HepG2 (cell line): ENCODE data around the gene AGFG1. TPM values are rescaled to one million over a fixed set of nuclear protein-coding genes. Genes with fewer than 3 reads are reported as not detected.
A peak's percentile ranks its signal among the peaks of the same experiment; 100 is the strongest.

Source experiments
- GLI4 ChIP-seq: sonication (generic); formaldehyde crosslinking; IDR thresholded peaks from 2 replicates; pipeline ENCODE4 v1.5.1; 2020; ENCODE audit warnings: missing genetic modification reagents, mild to moderate bottlenecking, moderate library complexity, borderline replicate concordance
- NFIB ChIP-seq: sonication (generic); formaldehyde crosslinking; IDR thresholded peaks from 2 replicates; pipeline ENCODE4 v1.9.0; 2021; ENCODE audit warnings: missing genetic modification reagents, mild to moderate bottlenecking, borderline replicate concordance
- NR3C1 ChIP-seq: sonication (generic); formaldehyde crosslinking; IDR thresholded peaks from 2 replicates; pipeline ENCODE4 v1.4.0; 2020; ENCODE audit warnings: missing genetic modification reagents
- SIN3B ChIP-seq: fragments of 150-350 bp; IDR thresholded peaks from 2 replicates; pipeline ENCODE4 v1.6.1; 2014; ENCODE audit warnings: low read length
- THYN1 ChIP-seq: sonication (generic); formaldehyde crosslinking; IDR thresholded peaks from 2 replicates; pipeline ENCODE4 v1.8.1; 2023; ENCODE audit warnings: low read depth, mild to moderate bottlenecking, moderate library complexity, missing genetic modification reagents, borderline replicate concordance
- ZFP90 ChIP-seq: sonication (generic); formaldehyde crosslinking; IDR thresholded peaks from 2 replicates; pipeline ENCODE4 v1.8.0; 2022; ENCODE audit warnings: missing genetic modification reagents, mild to moderate bottlenecking, inconsistent platforms, borderline replicate concordance
- ZFYVE20 ChIP-seq: sonication (generic); formaldehyde crosslinking; IDR thresholded peaks from 2 replicates; pipeline ENCODE4 v1.8.0; 2023; ENCODE audit warnings: low read depth, mild to moderate bottlenecking, moderate library complexity, missing genetic modification reagents, borderline replicate concordance
- ZKSCAN1 ChIP-seq: fragments of 150-350 bp; IDR thresholded peaks from 2 replicates; pipeline ENCODE4 v1.6.1; 2014; ENCODE audit warnings: low read length
- ZNF101 ChIP-seq: sonication (generic); formaldehyde crosslinking; IDR thresholded peaks from 2 replicates; pipeline ENCODE4 v1.4.0; 2020; ENCODE audit warnings: mild to moderate bottlenecking, low read depth, missing genetic modification reagents, borderline replicate concordance
- ZNF274 ChIP-seq: sonication (generic); formaldehyde crosslinking; IDR thresholded peaks from 2 replicates; pipeline ENCODE4 v1.5.1; 2020; ENCODE audit warnings: mild to moderate bottlenecking, missing genetic modification reagents
- ZNF615 ChIP-seq: sonication (generic); formaldehyde crosslinking; IDR thresholded peaks from 2 replicates; pipeline ENCODE4 v1.5.0; 2020; ENCODE audit warnings: mild to moderate bottlenecking, missing genetic modification reagents, borderline replicate concordance
- polyA plus RNA-seq, 8 experiments: library from polyadenylated mRNA; depleted of rRNA in 3 of 8; stranded (reverse) in 7 of 8; unstranded in 1 of 8; fragments of >200 nt; fragmentation: Illumina TruSeq in 4 of 8; extraction: Trizol in 4 of 8; gene quantifications; 2 replicates each; pipeline versions ENCODE4 v1.2.1 to v1.2.3, GENCODE V29; 2011 to 2016; ENCODE audit warnings: low read depth in 4 of 8, missing spikeins in 1 of 8, mixed read lengths in 1 of 8; ENCODE audit not compliant: insufficient read depth in 1 of 8
- total RNA-seq, 5 experiments: library from RNA; depleted of rRNA; stranded (reverse); fragments of >200 nt; fragmentation: Illumina TruSeq; extraction: Trizol; gene quantifications; 2 replicates each; pipeline ENCODE4 v1.2.3, GENCODE V29; 2016; ENCODE audit warnings: low read depth in 1 of 5
- TF ChIP-seq, protein P1 (sequence below): sonication (generic); formaldehyde crosslinking; IDR thresholded peaks from 2 replicates; pipeline ENCODE4 v1.5.1; 2020; ENCODE audit warnings: mild to moderate bottlenecking, missing genetic modification reagents, borderline replicate concordance
- TF ChIP-seq, protein P2 (sequence below): sonication (generic); formaldehyde crosslinking; IDR thresholded peaks from 2 replicates; pipeline ENCODE4 v1.4.0; 2020; ENCODE audit warnings: low read depth, mild to moderate bottlenecking, missing genetic modification reagents
- TF ChIP-seq, protein P3 (sequence below): sonication (generic); formaldehyde crosslinking; IDR thresholded peaks from 2 replicates; pipeline ENCODE4 v1.8.0; 2023; ENCODE audit warnings: mild to moderate bottlenecking, missing genetic modification reagents
- TF ChIP-seq, protein P4 (sequence below): sonication (generic); formaldehyde crosslinking; IDR thresholded peaks from 2 replicates; pipeline ENCODE4 v1.5.1; 2020; ENCODE audit warnings: mild to moderate bottlenecking, missing genetic modification reagents, moderate library complexity
- TF ChIP-seq, protein P5 (sequence below): sonication (generic); formaldehyde crosslinking; IDR thresholded peaks from 2 replicates; pipeline ENCODE4 v1.5.0; 2020; ENCODE audit warnings: mild to moderate bottlenecking, missing genetic modification reagents, borderline replicate concordance

Gene AGFG1
- total and polyA plus RNA-seq, 2 of the 13 experiments (the other 11 are each of a cell fraction or from before 2014, with no cell fraction given): 145 to 168 TPM

DNA sequence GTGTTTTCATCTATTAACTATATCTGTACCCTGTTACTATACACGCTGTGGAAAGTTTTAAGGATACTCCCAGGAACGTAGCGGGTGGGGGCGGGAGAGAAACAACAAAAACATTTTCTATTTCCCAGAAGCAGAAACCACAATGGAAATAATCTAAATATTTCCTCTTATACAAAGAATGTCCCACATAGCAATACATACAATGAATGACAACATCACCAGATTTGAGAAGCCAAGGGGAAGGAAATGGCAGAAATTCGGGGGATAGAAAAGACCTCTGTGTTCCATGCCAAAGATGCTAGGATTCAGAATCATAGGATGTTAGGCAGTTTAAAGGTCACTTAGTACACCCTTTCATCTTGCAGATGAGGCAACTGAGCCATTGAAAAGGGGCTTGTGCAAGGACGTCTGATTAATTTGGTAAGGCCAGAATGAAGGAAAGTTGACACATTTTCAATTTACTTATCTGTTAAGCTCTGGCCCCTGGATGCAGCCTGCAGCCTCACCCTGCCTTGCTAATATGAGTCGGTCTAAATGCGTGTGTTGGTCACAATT lies 43.1 kb upstream of the AGFG1 start (continued):
- TF ChIP-seq, protein P1, sequence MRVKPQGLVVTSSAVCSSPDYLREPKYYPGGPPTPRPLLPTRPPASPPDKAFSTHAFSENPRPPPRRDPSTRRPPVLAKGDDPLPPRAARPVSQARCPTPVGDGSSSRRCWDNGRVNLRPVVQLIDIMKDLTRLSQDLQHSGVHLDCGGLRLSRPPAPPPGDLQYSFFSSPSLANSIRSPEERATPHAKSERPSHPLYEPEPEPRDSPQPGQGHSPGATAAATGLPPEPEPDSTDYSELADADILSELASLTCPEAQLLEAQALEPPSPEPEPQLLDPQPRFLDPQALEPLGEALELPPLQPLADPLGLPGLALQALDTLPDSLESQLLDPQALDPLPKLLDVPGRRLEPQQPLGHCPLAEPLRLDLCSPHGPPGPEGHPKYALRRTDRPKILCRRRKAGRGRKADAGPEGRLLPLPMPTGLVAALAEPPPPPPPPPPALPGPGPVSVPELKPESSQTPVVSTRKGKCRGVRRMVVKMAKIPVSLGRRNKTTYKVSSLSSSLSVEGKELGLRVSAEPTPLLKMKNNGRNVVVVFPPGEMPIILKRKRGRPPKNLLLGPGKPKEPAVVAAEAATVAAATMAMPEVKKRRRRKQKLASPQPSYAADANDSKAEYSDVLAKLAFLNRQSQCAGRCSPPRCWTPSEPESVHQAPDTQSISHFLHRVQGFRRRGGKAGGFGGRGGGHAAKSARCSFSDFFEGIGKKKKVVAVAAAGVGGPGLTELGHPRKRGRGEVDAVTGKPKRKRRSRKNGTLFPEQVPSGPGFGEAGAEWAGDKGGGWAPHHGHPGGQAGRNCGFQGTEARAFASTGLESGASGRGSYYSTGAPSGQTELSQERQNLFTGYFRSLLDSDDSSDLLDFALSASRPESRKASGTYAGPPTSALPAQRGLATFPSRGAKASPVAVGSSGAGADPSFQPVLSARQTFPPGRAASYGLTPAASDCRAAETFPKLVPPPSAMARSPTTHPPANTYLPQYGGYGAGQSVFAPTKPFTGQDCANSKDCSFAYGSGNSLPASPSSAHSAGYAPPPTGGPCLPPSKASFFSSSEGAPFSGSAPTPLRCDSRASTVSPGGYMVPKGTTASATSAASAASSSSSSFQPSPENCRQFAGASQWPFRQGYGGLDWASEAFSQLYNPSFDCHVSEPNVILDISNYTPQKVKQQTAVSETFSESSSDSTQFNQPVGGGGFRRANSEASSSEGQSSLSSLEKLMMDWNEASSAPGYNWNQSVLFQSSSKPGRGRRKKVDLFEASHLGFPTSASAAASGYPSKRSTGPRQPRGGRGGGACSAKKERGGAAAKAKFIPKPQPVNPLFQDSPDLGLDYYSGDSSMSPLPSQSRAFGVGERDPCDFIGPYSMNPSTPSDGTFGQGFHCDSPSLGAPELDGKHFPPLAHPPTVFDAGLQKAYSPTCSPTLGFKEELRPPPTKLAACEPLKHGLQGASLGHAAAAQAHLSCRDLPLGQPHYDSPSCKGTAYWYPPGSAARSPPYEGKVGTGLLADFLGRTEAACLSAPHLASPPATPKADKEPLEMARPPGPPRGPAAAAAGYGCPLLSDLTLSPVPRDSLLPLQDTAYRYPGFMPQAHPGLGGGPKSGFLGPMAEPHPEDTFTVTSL (CRISPR knock-in tag): 0 out of 2 replicates have a peak, but pooled peaks have one; percentile 30
- TF ChIP-seq ZFP90 (CRISPR knock-in tag): no peak
- TF ChIP-seq, protein P2, sequence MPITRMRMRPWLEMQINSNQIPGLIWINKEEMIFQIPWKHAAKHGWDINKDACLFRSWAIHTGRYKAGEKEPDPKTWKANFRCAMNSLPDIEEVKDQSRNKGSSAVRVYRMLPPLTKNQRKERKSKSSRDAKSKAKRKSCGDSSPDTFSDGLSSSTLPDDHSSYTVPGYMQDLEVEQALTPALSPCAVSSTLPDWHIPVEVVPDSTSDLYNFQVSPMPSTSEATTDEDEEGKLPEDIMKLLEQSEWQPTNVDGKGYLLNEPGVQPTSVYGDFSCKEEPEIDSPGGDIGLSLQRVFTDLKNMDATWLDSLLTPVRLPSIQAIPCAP (CRISPR knock-in tag): no peak
- TF ChIP-seq ZNF615 (CRISPR knock-in tag): no peak
- TF ChIP-seq ZFYVE20 (CRISPR knock-in tag): no peak
- no peak for TF ChIP-seq SIN3B
- TF ChIP-seq ZNF274 (CRISPR knock-in tag): no peak
- no peak for TF ChIP-seq ZNF101
- no peak for TF ChIP-seq ZKSCAN1
- TF ChIP-seq, protein P3, sequence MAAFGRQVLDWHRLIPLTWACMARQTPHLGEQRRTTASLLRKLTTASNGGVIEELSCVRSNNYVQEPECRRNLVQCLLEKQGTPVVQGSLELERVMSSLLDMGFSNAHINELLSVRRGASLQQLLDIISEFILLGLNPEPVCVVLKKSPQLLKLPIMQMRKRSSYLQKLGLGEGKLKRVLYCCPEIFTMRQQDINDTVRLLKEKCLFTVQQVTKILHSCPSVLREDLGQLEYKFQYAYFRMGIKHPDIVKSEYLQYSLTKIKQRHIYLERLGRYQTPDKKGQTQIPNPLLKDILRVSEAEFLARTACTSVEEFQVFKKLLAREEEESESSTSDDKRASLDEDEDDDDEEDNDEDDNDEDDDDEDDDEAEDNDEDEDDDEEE: no peak
- TF ChIP-seq, protein P4, sequence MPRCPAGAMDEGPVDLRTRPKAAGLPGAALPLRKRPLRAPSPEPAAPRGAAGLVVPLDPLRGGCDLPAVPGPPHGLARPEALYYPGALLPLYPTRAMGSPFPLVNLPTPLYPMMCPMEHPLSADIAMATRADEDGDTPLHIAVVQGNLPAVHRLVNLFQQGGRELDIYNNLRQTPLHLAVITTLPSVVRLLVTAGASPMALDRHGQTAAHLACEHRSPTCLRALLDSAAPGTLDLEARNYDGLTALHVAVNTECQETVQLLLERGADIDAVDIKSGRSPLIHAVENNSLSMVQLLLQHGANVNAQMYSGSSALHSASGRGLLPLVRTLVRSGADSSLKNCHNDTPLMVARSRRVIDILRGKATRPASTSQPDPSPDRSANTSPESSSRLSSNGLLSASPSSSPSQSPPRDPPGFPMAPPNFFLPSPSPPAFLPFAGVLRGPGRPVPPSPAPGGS: no peak
- no peak for TF ChIP-seq NR3C1 (CRISPR knock-in tag)
- TF ChIP-seq THYN1 (CRISPR knock-in tag): no peak
- TF ChIP-seq, protein P5, sequence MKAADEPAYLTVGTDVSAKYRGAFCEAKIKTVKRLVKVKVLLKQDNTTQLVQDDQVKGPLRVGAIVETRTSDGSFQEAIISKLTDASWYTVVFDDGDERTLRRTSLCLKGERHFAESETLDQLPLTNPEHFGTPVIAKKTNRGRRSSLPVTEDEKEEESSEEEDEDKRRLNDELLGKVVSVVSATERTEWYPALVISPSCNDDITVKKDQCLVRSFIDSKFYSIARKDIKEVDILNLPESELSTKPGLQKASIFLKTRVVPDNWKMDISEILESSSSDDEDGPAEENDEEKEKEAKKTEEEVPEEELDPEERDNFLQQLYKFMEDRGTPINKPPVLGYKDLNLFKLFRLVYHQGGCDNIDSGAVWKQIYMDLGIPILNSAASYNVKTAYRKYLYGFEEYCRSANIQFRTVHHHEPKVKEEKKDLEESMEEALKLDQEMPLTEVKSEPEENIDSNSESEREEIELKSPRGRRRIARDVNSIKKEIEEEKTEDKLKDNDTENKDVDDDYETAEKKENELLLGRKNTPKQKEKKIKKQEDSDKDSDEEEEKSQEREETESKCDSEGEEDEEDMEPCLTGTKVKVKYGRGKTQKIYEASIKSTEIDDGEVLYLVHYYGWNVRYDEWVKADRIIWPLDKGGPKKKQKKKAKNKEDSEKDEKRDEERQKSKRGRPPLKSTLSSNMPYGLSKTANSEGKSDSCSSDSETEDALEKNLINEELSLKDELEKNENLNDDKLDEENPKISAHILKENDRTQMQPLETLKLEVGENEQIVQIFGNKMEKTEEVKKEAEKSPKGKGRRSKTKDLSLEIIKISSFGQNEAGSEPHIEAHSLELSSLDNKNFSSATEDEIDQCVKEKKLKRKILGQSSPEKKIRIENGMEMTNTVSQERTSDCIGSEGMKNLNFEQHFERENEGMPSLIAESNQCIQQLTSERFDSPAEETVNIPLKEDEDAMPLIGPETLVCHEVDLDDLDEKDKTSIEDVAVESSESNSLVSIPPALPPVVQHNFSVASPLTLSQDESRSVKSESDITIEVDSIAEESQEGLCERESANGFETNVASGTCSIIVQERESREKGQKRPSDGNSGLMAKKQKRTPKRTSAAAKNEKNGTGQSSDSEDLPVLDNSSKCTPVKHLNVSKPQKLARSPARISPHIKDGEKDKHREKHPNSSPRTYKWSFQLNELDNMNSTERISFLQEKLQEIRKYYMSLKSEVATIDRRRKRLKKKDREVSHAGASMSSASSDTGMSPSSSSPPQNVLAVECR (CRISPR knock-in tag): no peak
- no peak for TF ChIP-seq GLI4
- no peak for TF ChIP-seq NFIB (CRISPR knock-in tag)
